Endothelial cell of umbilical vein (primary cell): ENCODE results near the gene JCAD. TPM values are rescaled to one million over a fixed set of nuclear protein-coding genes. Genes with fewer than 3 reads are reported as not detected.

Experiments used
- Bru-seq: library from RNA; stranded (reverse); fragments of 400-500 nt; gene quantifications from one replicate; lab custom pipeline; 2021; lab: Mats Ljungman, UMichigan
- BruChase-seq, 2 experiments: library from RNA; stranded (reverse); fragments of 400-500 nt; gene quantifications; one replicate each; lab custom pipeline; 2021; lab: Mats Ljungman, UMichigan
- BruUV-seq: library from RNA; stranded (reverse); fragments of 400-500 nt; replicated peaks from 2 replicates; lab custom pipeline; 2021; lab: Mats Ljungman, UMichigan
- CTCF ChIA-PET: fragments of 300-600, 350-600 bp; sonication (Branson Sonifier 250); formaldehyde crosslinking; loops from one replicate; lab custom pipeline; 2021; ENCODE audit warnings: antibody characterized with exemption, inconsistent platforms; lab: Charles Lee
- POLR2A ChIA-PET: fragments of 300-600, 350-600 bp; sonication (Branson Sonifier 250); formaldehyde crosslinking; loops from one replicate; lab custom pipeline; 2021; ENCODE audit warnings: antibody characterized with exemption, inconsistent platforms; lab: Charles Lee
- DNase-seq: peaks from one replicate; pipeline ENCODE4 v3.0.0-alpha.2; 2011; ENCODE audit warnings: low read depth, low spot score
- FAIRE-seq: peaks from 2 replicates; lab custom pipeline; 2011; peaks lifted over from hg19 to GRCh38; lab: Jason Lieb, UNC
- H2AFZ ChIP-seq: 2 replicates; pipeline ENCODE4 v1.6.0; 2012; ENCODE audit warnings: low read depth, low read length, control low read depth, inconsistent platforms
- H3K27ac ChIP-seq: 2 replicates; pipeline ENCODE4 v1.5.1; 2011; ENCODE audit warnings: low read depth, mild to moderate bottlenecking, control low read depth, low read length, moderate library complexity; ENCODE audit not compliant: insufficient read depth
- H3K27me3 ChIP-seq, 2 experiments: 2 replicates each; pipeline versions ENCODE4 v1.6.0 to v1.6.1; 2011; ENCODE audit warnings: low read length in 2 of 2, mixed read lengths in 1 of 2; ENCODE audit not compliant: control insufficient read depth in 2 of 2, insufficient read depth in 2 of 2
- H3K36me3 ChIP-seq, 2 experiments: 2 replicates in 1 of 2; 3 replicates in 1 of 2; pipeline ENCODE4 v1.5.1; 2011; ENCODE audit warnings: low read length in 2 of 2, mild to moderate bottlenecking in 1 of 2, moderate library complexity in 1 of 2; ENCODE audit not compliant: control insufficient read depth in 2 of 2, insufficient read depth in 2 of 2; ENCODE audit errors: extremely low read depth in 1 of 2
- H3K4me1 ChIP-seq: 3 replicates; pipeline ENCODE4 v1.5.1; 2011; ENCODE audit warnings: mild to moderate bottlenecking, low read length; ENCODE audit not compliant: control insufficient read depth, insufficient read depth; ENCODE audit errors: extremely low read depth
- H3K4me2 ChIP-seq: 2 replicates; pipeline ENCODE4 v1.6.1; 2011; ENCODE audit warnings: low read length, control low read depth, mixed read lengths; ENCODE audit not compliant: insufficient read depth
- H3K4me3 ChIP-seq, 3 experiments: fragments of 200-600 bp in 1 of 3; sonication (generic), shearing (Covaris generic) in 1 of 3; replicated peaks in 1 of 3; 2 replicates each; pipeline ENCODE4 v1.5.1; 2011 to 2016; ENCODE audit warnings: control low read depth in 3 of 3, low read length in 3 of 3, mild to moderate bottlenecking in 2 of 3, inconsistent platforms in 1 of 3, low read depth in 1 of 3, moderate library complexity in 1 of 3; ENCODE audit not compliant: insufficient read depth in 1 of 3
- H3K79me2 ChIP-seq: 2 replicates; pipeline ENCODE4 v1.6.0; 2012; ENCODE audit warnings: low read length, inconsistent platforms; ENCODE audit not compliant: control insufficient read depth, insufficient read depth
- H3K9ac ChIP-seq: replicated peaks from 2 replicates; pipeline ENCODE3; 2011; ENCODE audit warnings: low read length, control low read depth; ENCODE audit not compliant: insufficient read depth; ENCODE audit errors: extremely low read depth
- H3K9me1 ChIP-seq: replicated peaks from 3 replicates; pipeline ENCODE4 v1.6.0; 2011; ENCODE audit warnings: mild to moderate bottlenecking, low read length; ENCODE audit not compliant: control insufficient read depth, insufficient read depth; ENCODE audit errors: extremely low read depth
- H3K9me3 ChIP-seq: replicated peaks from 2 replicates; pipeline ENCODE4 v1.5.1; 2012; ENCODE audit warnings: low read length, inconsistent platforms; ENCODE audit not compliant: control insufficient read depth, insufficient read depth
- H4K20me1 ChIP-seq: replicated peaks from 2 replicates; pipeline ENCODE3; 2011; ENCODE audit warnings: mild to moderate bottlenecking, low read length; ENCODE audit not compliant: control insufficient read depth, insufficient read depth; ENCODE audit errors: extremely low read depth
- POLR2A ChIP-seq: IDR thresholded peaks from 2 replicates; pipeline ENCODE4 v1.6.1; 2012; ENCODE audit warnings: low read depth, mild to moderate bottlenecking, control low read depth, low read length
- POLR2AphosphoS5 ChIP-seq: IDR thresholded peaks from 2 replicates; pipeline ENCODE4 v1.6.1; 2012; ENCODE audit warnings: low read depth, mild to moderate bottlenecking, control low read depth, low read length, moderate library complexity; ENCODE audit not compliant: insufficient read depth
- dilution Hi-C: fragments of 300-500 bp; cut with MboI; formaldehyde crosslinking; loops from one replicate; pipeline ENCODE4 v1.15.0; 2019; ENCODE audit warnings: low sequenced_read_pairs; ENCODE audit not compliant: extremely low pct_ligation_motif_present
- intact Hi-C: fragments of 100-400 bp; cut with micrococcal nuclease; formaldehyde crosslinking; loops from one replicate; pipeline ENCODE4 v1.10.0; 2022
- long read RNA-seq: library from polyadenylated mRNA; stranded (forward); transcript quantifications from one replicate; pipeline ENCODE4 v2.0.0, GENCODE V29; 2021
- polyA minus RNA-seq, 3 experiments: library from RNA; depleted of rRNA, polyadenylated mRNA; stranded (reverse); fragments of >200 nt; gene quantifications; 1 replicate in 1 of 3; 2 replicates in 2 of 3; pipeline ENCODE4 v1.2.3, GENCODE V29; 2011
- polyA plus RNA-seq, 4 experiments: library from polyadenylated mRNA; depleted of rRNA in 3 of 4; stranded (reverse) in 3 of 4; unstranded in 1 of 4; fragments of >200 nt; gene quantifications; 2 replicates each; pipeline versions ENCODE4 v1.2.1 to v1.2.3, GENCODE V29; 2011 to 2012; ENCODE audit warnings: missing spikeins in 1 of 4
- total RNA-seq: library from RNA; stranded (reverse); gene quantifications from 2 replicates; pipeline ENCODE4 v1.2.3, GENCODE V29; 2021
- TF ChIP-seq, protein P1 (sequence below): IDR thresholded peaks from 2 replicates; pipeline ENCODE4 v1.6.1; 2011; ENCODE audit not compliant: insufficient read depth, insufficient read length

The JCAD gene, protein sequence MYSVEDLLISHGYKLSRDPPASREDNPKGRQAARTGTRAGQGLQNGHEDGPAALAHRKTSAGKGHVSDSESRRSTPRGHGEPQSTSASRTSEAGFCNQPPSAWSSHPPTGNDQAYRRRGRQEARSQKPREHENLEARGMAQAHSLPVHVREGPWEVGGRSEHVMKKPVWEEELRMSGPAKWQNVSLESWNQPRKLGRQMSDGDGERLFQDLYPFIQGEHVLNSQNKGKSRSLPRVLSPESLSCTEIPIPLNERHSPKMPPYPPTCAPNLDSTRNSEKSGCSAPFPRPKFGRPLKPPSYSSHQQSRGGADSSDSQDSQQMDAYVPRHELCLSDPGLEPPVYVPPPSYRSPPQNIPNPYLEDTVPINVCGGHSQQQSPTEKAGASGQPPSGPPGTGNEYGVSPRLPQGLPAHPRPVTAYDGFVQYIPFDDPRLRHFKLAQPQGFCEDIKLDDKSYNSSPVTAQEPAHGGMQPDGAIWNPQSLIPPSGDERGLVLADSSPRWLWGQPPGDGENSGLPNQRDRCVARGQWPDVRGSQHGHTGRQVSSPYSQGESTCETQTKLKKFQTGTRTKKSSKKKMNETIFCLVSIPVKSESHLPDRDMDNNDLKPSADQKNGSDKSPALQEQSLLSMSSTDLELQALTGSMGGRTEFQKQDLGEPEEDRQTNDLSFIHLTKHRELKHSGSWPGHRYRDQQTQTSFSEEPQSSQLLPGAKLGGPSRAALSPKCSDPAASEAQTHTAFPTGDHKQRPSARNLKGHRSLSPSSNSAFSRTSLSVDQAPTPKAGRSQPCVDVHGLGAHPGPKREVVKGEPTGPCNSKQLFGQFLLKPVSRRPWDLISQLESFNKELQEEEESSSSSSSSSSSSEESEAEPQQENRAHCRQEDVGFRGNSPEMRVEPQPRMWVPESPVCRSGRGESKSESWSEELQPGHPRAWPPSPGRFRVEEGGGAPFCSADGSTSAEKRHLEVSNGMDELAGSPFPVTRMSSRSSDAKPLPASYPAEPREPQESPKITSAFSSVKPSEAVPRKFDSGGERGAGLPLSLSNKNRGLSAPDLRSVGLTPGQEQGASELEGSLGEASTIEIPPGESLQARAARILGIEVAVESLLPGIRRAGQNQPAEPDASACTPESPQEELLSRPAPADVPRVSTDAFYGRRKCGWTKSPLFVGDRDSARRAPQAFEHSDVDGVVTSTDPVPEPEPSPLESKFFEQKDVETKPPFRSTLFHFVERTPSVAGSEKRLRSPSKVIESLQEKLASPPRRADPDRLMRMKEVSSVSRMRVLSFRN (N-terminal part only)
- 76.3 and 79.7 TPM in 2 replicates for total RNA-seq
- 17.5 and 19.3 TPM in 2 replicates for polyA plus RNA-seq
- 23.1 and 29.1 TPM in 2 replicates for polyA plus RNA-seq (2011; cell fraction: cytosol; rRNA removed)
- 23.5 and 24.5 TPM in 2 replicates for polyA plus RNA-seq (2011; cell fraction: nucleus; rRNA removed)
- polyA plus RNA-seq (2012): 28.1 and 35.3 TPM in 2 replicates
- polyA minus RNA-seq: 50.6 and 50.9 TPM in 2 replicates
- not detected for polyA minus RNA-seq (2011; cell fraction: cytosol; rRNA and poly(A)+ RNA removed)
- polyA minus RNA-seq (2011; cell fraction: nucleus; rRNA and poly(A)+ RNA removed): 24.4 and 27.1 TPM in 2 replicates
- percentile 94 among the genes with signal in this experiment for Bru-seq, nascent RNA
- BruChase-seq, experiment 1, labeled RNA remaining after a 6-hour chase: percentile 96 among the genes with signal in this experiment
- percentile 96 among the genes with signal in this experiment for BruChase-seq, experiment 2, labeled RNA remaining after a 2-hour chase
- long read RNA-seq, full-length matches to known transcripts: 16 of 79 reads
- long read RNA-seq, partial matches to known transcripts: 11 of 79 reads
- long read RNA-seq, other reads (novel, unspliced or antisense): 52 of 79 reads

DNA sequence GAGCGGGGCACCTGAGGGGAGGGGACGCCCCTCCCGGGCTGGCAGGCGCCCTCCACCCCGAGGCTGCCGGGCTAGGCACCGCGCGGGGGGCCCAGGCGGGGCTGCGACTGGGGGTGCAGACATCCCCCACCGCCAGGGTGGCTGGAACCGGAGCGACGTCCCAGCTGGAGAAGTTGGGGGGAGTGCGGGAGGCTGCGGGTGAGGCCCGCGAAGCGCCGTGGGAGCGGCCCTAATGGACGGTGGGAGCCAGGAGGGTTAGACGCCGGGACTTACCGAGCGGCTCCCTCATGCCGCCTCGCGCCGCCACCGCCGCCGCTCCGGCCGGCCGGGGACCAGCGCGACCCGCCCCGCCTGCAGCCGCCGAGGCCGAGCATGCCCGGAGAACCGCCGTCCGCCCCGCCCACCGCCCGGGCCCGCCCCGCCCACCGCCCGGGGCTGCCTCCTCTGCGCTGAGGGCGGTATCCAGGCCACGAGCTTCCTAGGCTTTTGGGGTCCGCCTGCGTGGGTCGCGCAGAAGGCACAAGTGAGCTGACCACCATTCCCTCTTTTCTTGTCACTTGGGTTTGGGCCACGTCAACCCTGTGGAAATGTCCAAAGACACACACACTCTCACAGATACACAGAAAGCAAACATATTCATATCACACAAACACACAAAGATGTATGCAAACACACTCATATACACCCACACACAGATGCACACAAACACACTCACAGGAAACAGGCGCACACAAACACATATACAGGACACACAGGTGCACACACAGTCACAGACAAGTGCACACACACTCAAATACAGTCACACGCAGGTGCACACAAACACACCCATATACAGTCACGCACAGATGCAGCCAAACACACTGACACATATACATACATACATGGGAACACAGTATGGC, at the start of gene JCAD:
Gene JCAD (minus strand): TSS at position 378 of the 899 bp plus-strand sequence. CDS start 11,774 bp downstream, outside the sequence.
- dilution Hi-C loops: no loop called here
- H3K9ac ChIP-seq: peak within 1 kb of the TSS; percentile 90
- H3K9me1 ChIP-seq: no peaks in the 10 kb centered on the region
- peak within 1 kb of the TSS; percentile 76 for H2AFZ ChIP-seq
- TF ChIP-seq POLR2AphosphoS5: peak; percentile 65
- TF ChIP-seq POLR2A: peak; percentile 55
- TF ChIP-seq, protein P1, sequence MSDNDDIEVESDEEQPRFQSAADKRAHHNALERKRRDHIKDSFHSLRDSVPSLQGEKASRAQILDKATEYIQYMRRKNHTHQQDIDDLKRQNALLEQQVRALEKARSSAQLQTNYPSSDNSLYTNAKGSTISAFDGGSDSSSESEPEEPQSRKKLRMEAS: no peak
- DNase-seq (peak; percentile 69), FAIRE-seq (peak; percentile 37)
- H3K4me3 ChIP-seq: peak within 1 kb of the TSS; percentile 62 to 69 (median 68)
- no TSS peak for BruUV-seq
- H3K36me3 ChIP-seq: no peaks in the 10 kb centered on the region
- peaks cover 59% of the 10 kb centered on the region for H3K4me1 ChIP-seq
- peak within 1 kb of the TSS; percentile 92 for H3K4me2 ChIP-seq
- H3K79me2 ChIP-seq: peaks cover 18% of the 10 kb centered on the region
- intact Hi-C loops: loop anchor here (1.0 kb wide), 1 partner anchor 18 kb away; no protein-coding TSS in a partner anchor
- H3K9me3 ChIP-seq: no peaks in the 10 kb centered on the region
- CTCF ChIA-PET: interaction anchor here (0.7 to 4.0 kb wide), 10 partner anchors 18 to 211 kb away, joined by 3 to 14 read pairs (median 4); no protein-coding TSS in a partner anchor
- peak within 1 kb of the TSS; percentile 69 for H3K27ac ChIP-seq
- H4K20me1 ChIP-seq: no peaks in the 10 kb centered on the region
- POLR2A ChIA-PET: interaction anchor here (0.7 kb wide), 1 partner anchor 18 kb away, joined by 3 read pairs; no protein-coding TSS in a partner anchor
- no peaks in the 10 kb centered on the region for H3K27me3 ChIP-seq
